K562 (cell line): ENCODE results near the gene GDF15. TPM values are rescaled to one million over a fixed set of nuclear protein-coding genes. Genes with fewer than 3 reads are reported as not detected.

Source experiments
- ARNT ChIP-seq, 2 experiments: fragments of 450-650 bp; IDR thresholded peaks; 2 replicates each; pipeline ENCODE4 v1.6.1; 2016; ENCODE audit warnings: mild to moderate bottlenecking in 1 of 2
- ATF2 ChIP-seq: sonication (generic); formaldehyde crosslinking; IDR thresholded peaks from 2 replicates; pipeline ENCODE4 v1.8.1; 2022; ENCODE audit warnings: missing genetic modification reagents
- BRF1 ChIP-seq: IDR thresholded peaks from 3 replicates; pipeline ENCODE4 v1.6.1; 2011; ENCODE audit warnings: borderline replicate concordance, mild to moderate bottlenecking; ENCODE audit not compliant: insufficient read length; ENCODE audit errors: extremely low read depth
- CTCF ChIP-seq, 3 experiments: IDR thresholded peaks in 2 of 3; conservative IDR thresholded peaks in 1 of 3; 2 replicates each; pipeline ENCODE4 v1.5.1; 2011 to 2012; ENCODE audit warnings: low read length in 3 of 3, mild to moderate bottlenecking in 3 of 3, control low read depth in 2 of 3, improper control_type of control experiment in 1 of 3, inconsistent platforms in 1 of 3, low read depth in 1 of 3, mixed read lengths in 1 of 3, moderate library complexity in 1 of 3; ENCODE audit not compliant: insufficient read depth in 2 of 3
- ELF1 ChIP-seq: fragments of 200-800 bp; sonication (Bioruptor generic); IDR thresholded peaks from 2 replicates; pipeline ENCODE4 v1.6.1; 2016; ENCODE audit warnings: missing genetic modification characterization, missing compliant biosample characterization
- FOS ChIP-seq: IDR thresholded peaks from 3 replicates; pipeline ENCODE4 v1.6.1; 2011; ENCODE audit not compliant: insufficient read length; ENCODE audit errors: extremely low read depth
- HLTF ChIP-seq: fragments of 450-650 bp; IDR thresholded peaks from 2 replicates; pipeline ENCODE4 v1.6.1; 2016
- MXD1 ChIP-seq: fragments of 250-450 bp; sonication (Bioruptor Pico); IDR thresholded peaks from 2 replicates; pipeline ENCODE4 v1.8.0; 2021; ENCODE audit warnings: borderline replicate concordance, mild to moderate bottlenecking, moderate library complexity; ENCODE audit not compliant: poor library complexity, severe bottlenecking
- NFYB ChIP-seq: IDR thresholded peaks from 2 replicates; pipeline ENCODE4 v1.6.1; 2011; ENCODE audit warnings: mild to moderate bottlenecking, moderate library complexity; ENCODE audit not compliant: insufficient read length; ENCODE audit errors: extremely low read depth
- NR2C1 ChIP-seq, 2 experiments: fragments of 450-650 bp; IDR thresholded peaks; 2 replicates each; pipeline ENCODE4 v1.6.1; 2017; ENCODE audit warnings: mild to moderate bottlenecking in 2 of 2, antibody characterized with exemption in 1 of 2, inconsistent platforms in 1 of 2, missing compliant biosample characterization in 1 of 2, missing genetic modification characterization in 1 of 2
- POLR2B ChIP-seq: fragments of 450-650 bp; IDR thresholded peaks from 2 replicates; pipeline ENCODE4 v1.6.1; 2018; ENCODE audit warnings: low read depth; ENCODE audit not compliant: partially characterized antibody
- PRDM10 ChIP-seq: fragments of 450-650 bp; IDR thresholded peaks from 2 replicates; pipeline ENCODE4 v1.6.1; 2018; ENCODE audit not compliant: partially characterized antibody
- PRMT5 ChIP-seq: sonication (generic); formaldehyde crosslinking; IDR thresholded peaks from 2 replicates; pipeline ENCODE4 v1.5.0; 2020; ENCODE audit warnings: missing genetic modification reagents
- RBM17 ChIP-seq: fragments of 200-400 bp; formaldehyde crosslinking; IDR thresholded peaks from 2 replicates; pipeline ENCODE4 v1.6.1; 2017; ENCODE audit warnings: low read depth, mild to moderate bottlenecking, low read length, borderline replicate concordance
- SETDB1 ChIP-seq: IDR thresholded peaks from one replicate; pipeline ENCODE4 v1.6.1; 2012; ENCODE audit warnings: low read length, control low read depth, inconsistent platforms
- YY1 ChIP-seq, 3 experiments: IDR thresholded peaks; 2 replicates each; pipeline ENCODE4 v1.6.1; 2011; ENCODE audit warnings: low read length in 2 of 3, mild to moderate bottlenecking in 2 of 3, moderate library complexity in 2 of 3, borderline replicate concordance in 1 of 3, control low read depth in 1 of 3, low read depth in 1 of 3; ENCODE audit not compliant: insufficient read depth in 3 of 3, insufficient replicate concordance in 2 of 3, control insufficient read depth in 1 of 3, insufficient read length in 1 of 3; ENCODE audit errors: extremely low read depth in 1 of 3
- ZNF311 ChIP-seq: fragments of 250-450 bp; sonication (Bioruptor Pico); IDR thresholded peaks from 2 replicates; pipeline ENCODE4 v1.4.0; 2020; ENCODE audit warnings: mild to moderate bottlenecking, moderate library complexity
- ZNF347 ChIP-seq: fragments of 450-650 bp; formaldehyde crosslinking; IDR thresholded peaks from 2 replicates; pipeline ENCODE4 v1.4.0; 2020; ENCODE audit warnings: low read depth, mild to moderate bottlenecking, moderate library complexity
- ZNF408 ChIP-seq: fragments of 250-450 bp; sonication (Bioruptor Pico); IDR thresholded peaks from 2 replicates; pipeline ENCODE4 v1.4.0; 2020; ENCODE audit warnings: low read depth, mild to moderate bottlenecking, moderate library complexity
- ZNF696 ChIP-seq: fragments of 250-450 bp; sonication (Bioruptor Pico); conservative IDR thresholded peaks from 2 replicates; pipeline ENCODE4 v1.4.0; 2020; ENCODE audit warnings: mild to moderate bottlenecking, moderate library complexity
- polyA plus RNA-seq, 8 experiments: library from polyadenylated mRNA; depleted of rRNA in 4 of 8; stranded (reverse) in 5 of 8; unstranded in 3 of 8; fragments of >200 nt; fragmentation: Nextera tagmentation in 2 of 8; fragmentation: Illumina TruSeq in 1 of 8; extraction: Ambion mirVana in 2 of 8; extraction: Trizol in 1 of 8; gene quantifications; 2 replicates each; pipeline versions ENCODE4 v1.2.1 to v1.2.3, GENCODE V29; 2011 to 2014; ENCODE audit warnings: inconsistent platforms in 1 of 8, missing spikeins in 1 of 8
- total RNA-seq, 7 experiments: library from RNA; depleted of rRNA in 6 of 7; stranded (reverse); fragments of >200 nt in 6 of 7; fragmentation: Illumina TruSeq in 2 of 7; extraction: Trizol in 2 of 7; gene quantifications; 2 replicates each; pipeline versions ENCODE4 v1.2.1 to v1.2.3, GENCODE V29; 2011 to 2021; ENCODE audit warnings: low replicate concordance in 1 of 7

GDF15 gene
- total and polyA plus RNA-seq, 9 of the 15 experiments (the other 6 are each of a cell fraction or from before 2014, with no cell fraction given) = 2.3 to 82.4 (median 12.5) TPM

GRCh38 chr19:18373407-18373891 is 12.5 kb upstream of the GDF15 start (continued):
- TF ChIP-seq PRDM10 (no peak), HLTF (no peak), ZNF347 (CRISPR knock-in tag) (no peak), ARNT (IDR thresholded peaks at IDR 0.05) (no peak), ZNF408 (CRISPR knock-in tag) (no peak), ELF1 (tag) (no peak), YY1 (IDR thresholded peaks at IDR 0.05; ENCODE audit: borderline replicate concordance in 1 of 3, control insufficient read depth in 1 of 3, extremely low read depth in 1 of 3, insufficient read depth in 3 of 3, insufficient read length in 1 of 3, insufficient replicate concordance in 2 of 3, low read depth in 1 of 3, low read length in 2 of 3) (no peak), ATF2 (CRISPR knock-in tag) (no peak), POLR2B (no peak), NFYB (no peak), RBM17 (no peak), ZNF696 (no peak), ZNF311 (CRISPR knock-in tag) (peak; percentile 28; the same call in 1 of the 2 replicates), MXD1 (CRISPR knock-in tag) (no peak), SETDB1 (no peak), PRMT5 (CRISPR knock-in tag) (no peak), CTCF (IDR thresholded peaks at IDR 0.05 in 2 of 3, conservative IDR thresholded peaks at IDR 0.05 in 1 of 3; ENCODE audit: insufficient read depth in 2 of 3, low read depth in 1 of 3, low read length in 3 of 3) (0 out of 6 replicates have a peak, but pooled peaks of 1 of the 3 experiments have one; percentile 1), NR2C1 (IDR thresholded peaks at IDR 0.05) (no peak), NR2C1 (tag; IDR thresholded peaks at IDR 0.05) (0 out of 2 replicates have a peak, but pooled peaks have one; percentile 7), FOS (no peak), BRF1 (no peak)
